WTC11 (cell line): ENCODE measurements around the gene SLC35D1. TPM values are rescaled to one million over a fixed set of nuclear protein-coding genes. Genes with fewer than 3 reads are reported as not detected.
"Not testable (repeated sequence)": the region's sequence is repeated elsewhere in the genome, so short reads cannot be mapped to it uniquely, and the experiment has no call there.

Experiments used
- ATAC-seq: fragments of 200-7000 bp; cut with Tn5 transposase; 2 replicates; pipeline ENCODE4 v1.10.0; 2021; ENCODE audit warnings: mild to moderate bottlenecking, moderate library complexity
- CTCF ChIA-PET: fragments of 300-600 bp; sonication (Branson Sonifier 250); formaldehyde crosslinking; loops from one replicate; lab custom pipeline; 2021; ENCODE audit warnings: antibody characterized with exemption; lab: Charles Lee
- POLR2A ChIA-PET: fragments of 350-600 bp; sonication (Branson Sonifier 250); formaldehyde crosslinking; loops from one replicate; lab custom pipeline; 2021; ENCODE audit warnings: antibody characterized with exemption; lab: Charles Lee
- DNase-seq: peaks from one replicate; pipeline ENCODE4 v3.0.0; 2021; ENCODE audit warnings: low spot score
- H3K27ac Mint-ChIP-seq: 2 replicates; pipeline ENCODE4 v1.8.0; 2021; ENCODE audit warnings: mixed read lengths
- H3K27me3 Mint-ChIP-seq: 2 replicates; pipeline ENCODE4 v1.8.0; 2021; ENCODE audit warnings: low read depth, mild to moderate bottlenecking, moderate library complexity, mixed read lengths
- H3K36me3 Mint-ChIP-seq: 2 replicates; pipeline ENCODE4 v1.8.0; 2021; ENCODE audit warnings: mixed read lengths
- H3K4me1 Mint-ChIP-seq: 2 replicates; pipeline ENCODE4 v1.8.0; 2022; ENCODE audit warnings: mixed read lengths
- H3K4me3 Mint-ChIP-seq: 2 replicates; pipeline ENCODE4 v1.8.0; 2021; ENCODE audit warnings: mild to moderate bottlenecking, moderate library complexity, mixed read lengths
- H3K9me3 Mint-ChIP-seq: 2 replicates; pipeline ENCODE4 v1.8.0; 2021; ENCODE audit warnings: mixed read lengths
- ATF1 ChIP-seq: sonication (generic); formaldehyde crosslinking; IDR thresholded peaks from 2 replicates; pipeline ENCODE4 v1.8.1; 2023; ENCODE audit warnings: mild to moderate bottlenecking, moderate library complexity, missing genetic modification reagents
- CREB1 ChIP-seq: sonication (generic); formaldehyde crosslinking; IDR thresholded peaks from 2 replicates; pipeline ENCODE4 v1.8.0; 2023; ENCODE audit warnings: mild to moderate bottlenecking, missing genetic modification reagents
- CTCF ChIP-seq: fragments of 200-600 bp; IDR thresholded peaks from 2 replicates; pipeline ENCODE4 v1.8.0; 2022; ENCODE audit warnings: antibody characterized with exemption
- ELF4 ChIP-seq: sonication (generic); formaldehyde crosslinking; IDR thresholded peaks from 2 replicates; pipeline ENCODE4 v1.8.1; 2022; ENCODE audit warnings: low read depth, mild to moderate bottlenecking, moderate library complexity, missing genetic modification reagents
- ETV6 ChIP-seq: sonication (generic); formaldehyde crosslinking; IDR thresholded peaks from 2 replicates; pipeline ENCODE4 v1.8.1; 2022; ENCODE audit warnings: mild to moderate bottlenecking, missing genetic modification reagents
- FOXK1 ChIP-seq: sonication (generic); formaldehyde crosslinking; IDR thresholded peaks from 2 replicates; pipeline ENCODE4 v1.8.0; 2022; ENCODE audit warnings: mild to moderate bottlenecking, moderate library complexity, missing genetic modification reagents
- GRHL2 ChIP-seq: fragments of 250-450 bp; sonication (Bioruptor Pico); IDR thresholded peaks from 2 replicates; pipeline ENCODE4 v1.8.0; 2022; ENCODE audit warnings: mild to moderate bottlenecking, moderate library complexity; ENCODE audit not compliant: insufficient replicate concordance, severe bottlenecking
- JUN ChIP-seq: sonication (generic); formaldehyde crosslinking; IDR thresholded peaks from 2 replicates; pipeline ENCODE4 v1.8.0; 2023; ENCODE audit warnings: mild to moderate bottlenecking, missing genetic modification reagents
- NFATC4 ChIP-seq: fragments of 250-450 bp; sonication (Bioruptor Pico); IDR thresholded peaks from 2 replicates; pipeline ENCODE4 v1.9.0; 2021; ENCODE audit warnings: mild to moderate bottlenecking
- NFYB ChIP-seq: sonication (generic); formaldehyde crosslinking; conservative IDR thresholded peaks from 2 replicates; pipeline ENCODE4 v1.8.0; 2022; ENCODE audit warnings: low read depth, missing genetic modification reagents
- SP1 ChIP-seq: sonication (generic); formaldehyde crosslinking; conservative IDR thresholded peaks from 2 replicates; pipeline ENCODE4 v1.8.1; 2022; ENCODE audit warnings: missing genetic modification reagents
- ZNF138 ChIP-seq: sonication (generic); formaldehyde crosslinking; conservative IDR thresholded peaks from 2 replicates; pipeline ENCODE4 v1.8.1; 2022; ENCODE audit warnings: mild to moderate bottlenecking, moderate library complexity, missing genetic modification reagents
- ZNF423 ChIP-seq: fragments of 250-450 bp; sonication (Bioruptor Pico); IDR thresholded peaks from 2 replicates; pipeline ENCODE4 v2.1.2; 2022; ENCODE audit warnings: mild to moderate bottlenecking, moderate library complexity
- total RNA-seq: library from RNA; stranded (reverse); gene quantifications from 3 replicates; pipeline ENCODE4 v1.2.3, GENCODE V29; 2021
- TF ChIP-seq, protein P1 (sequence below): sonication (generic); formaldehyde crosslinking; IDR thresholded peaks from 2 replicates; pipeline ENCODE4 v1.8.0; 2022; ENCODE audit warnings: missing genetic modification reagents
- TF ChIP-seq, protein P2 (sequence below): sonication (generic); formaldehyde crosslinking; IDR thresholded peaks from 2 replicates; pipeline ENCODE4 v1.8.0; 2023; ENCODE audit warnings: mild to moderate bottlenecking, missing genetic modification reagents
- TF ChIP-seq, protein P3 (sequence below): sonication (generic); formaldehyde crosslinking; IDR thresholded peaks from 2 replicates; pipeline ENCODE4 v1.8.1; 2023; ENCODE audit warnings: mild to moderate bottlenecking, missing genetic modification reagents
- TF ChIP-seq, protein P4 (sequence below): sonication (generic); formaldehyde crosslinking; IDR thresholded peaks from 2 replicates; pipeline ENCODE4 v1.8.0; 2023; ENCODE audit warnings: missing genetic modification reagents
- TF ChIP-seq, protein P5 (sequence below): fragments of 250-450 bp; sonication (Bioruptor Pico); IDR thresholded peaks from 2 replicates; pipeline ENCODE4 v1.8.0; 2021; ENCODE audit warnings: mild to moderate bottlenecking

SLC35D1 gene
- total RNA-seq, 1 experiment from 2014 or later: 2.4 TPM

DNA sequence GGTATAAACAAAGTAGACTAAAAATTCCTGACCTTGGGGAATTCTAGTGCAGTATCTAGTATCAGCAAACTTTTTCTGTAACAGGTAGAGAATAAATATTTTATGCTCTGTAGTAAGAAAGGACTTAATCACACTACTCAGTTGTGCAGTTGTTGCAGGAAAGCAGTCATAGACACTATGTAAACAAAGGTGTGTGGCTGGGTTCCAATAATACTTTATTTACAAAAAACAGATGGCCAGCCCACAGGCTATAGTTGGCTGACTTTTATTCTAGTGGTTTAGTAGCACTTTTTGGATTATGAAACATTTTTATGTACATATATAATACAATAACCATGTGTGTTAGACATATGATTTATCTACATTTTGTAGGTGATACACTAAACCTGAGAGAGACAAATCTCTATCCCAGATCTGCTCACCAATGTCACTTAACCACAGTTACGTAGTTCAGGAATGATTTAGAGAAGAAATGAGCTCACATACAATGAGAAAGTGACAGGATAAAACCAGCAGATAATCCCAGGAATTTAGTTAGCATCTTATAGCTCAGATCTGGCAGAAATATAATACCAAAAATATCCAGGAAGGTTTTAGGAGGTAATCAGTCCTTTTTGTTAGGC lies 73.1 kb downstream of the SLC35D1 start:
- peaks cover 39% of the 10 kb centered on the region for H3K36me3 Mint-ChIP-seq
- H3K27me3 Mint-ChIP-seq: no peaks in the 10 kb centered on the region
- no peak overlapping the region for H3K27ac Mint-ChIP-seq
- ATAC-seq (no peak), DNase-seq (no peak)
- TF ChIP-seq, protein P1, sequence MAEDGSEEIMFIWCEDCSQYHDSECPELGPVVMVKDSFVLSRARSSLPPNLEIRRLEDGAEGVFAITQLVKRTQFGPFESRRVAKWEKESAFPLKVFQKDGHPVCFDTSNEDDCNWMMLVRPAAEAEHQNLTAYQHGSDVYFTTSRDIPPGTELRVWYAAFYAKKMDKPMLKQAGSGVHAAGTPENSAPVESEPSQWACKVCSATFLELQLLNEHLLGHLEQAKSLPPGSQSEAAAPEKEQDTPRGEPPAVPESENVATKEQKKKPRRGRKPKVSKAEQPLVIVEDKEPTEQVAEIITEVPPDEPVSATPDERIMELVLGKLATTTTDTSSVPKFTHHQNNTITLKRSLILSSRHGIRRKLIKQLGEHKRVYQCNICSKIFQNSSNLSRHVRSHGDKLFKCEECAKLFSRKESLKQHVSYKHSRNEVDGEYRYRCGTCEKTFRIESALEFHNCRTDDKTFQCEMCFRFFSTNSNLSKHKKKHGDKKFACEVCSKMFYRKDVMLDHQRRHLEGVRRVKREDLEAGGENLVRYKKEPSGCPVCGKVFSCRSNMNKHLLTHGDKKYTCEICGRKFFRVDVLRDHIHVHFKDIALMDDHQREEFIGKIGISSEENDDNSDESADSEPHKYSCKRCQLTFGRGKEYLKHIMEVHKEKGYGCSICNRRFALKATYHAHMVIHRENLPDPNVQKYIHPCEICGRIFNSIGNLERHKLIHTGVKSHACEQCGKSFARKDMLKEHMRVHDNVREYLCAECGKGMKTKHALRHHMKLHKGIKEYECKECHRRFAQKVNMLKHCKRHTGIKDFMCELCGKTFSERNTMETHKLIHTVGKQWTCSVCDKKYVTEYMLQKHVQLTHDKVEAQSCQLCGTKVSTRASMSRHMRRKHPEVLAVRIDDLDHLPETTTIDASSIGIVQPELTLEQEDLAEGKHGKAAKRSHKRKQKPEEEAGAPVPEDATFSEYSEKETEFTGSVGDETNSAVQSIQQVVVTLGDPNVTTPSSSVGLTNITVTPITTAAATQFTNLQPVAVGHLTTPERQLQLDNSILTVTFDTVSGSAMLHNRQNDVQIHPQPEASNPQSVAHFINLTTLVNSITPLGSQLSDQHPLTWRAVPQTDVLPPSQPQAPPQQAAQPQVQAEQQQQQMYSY (CRISPR knock-in tag): no peak
- no peak for TF ChIP-seq FOXK1 (CRISPR knock-in tag)
- no peak for TF ChIP-seq GRHL2 (CRISPR knock-in tag)
- TF ChIP-seq NFATC4: no peak
- TF ChIP-seq, protein P2, sequence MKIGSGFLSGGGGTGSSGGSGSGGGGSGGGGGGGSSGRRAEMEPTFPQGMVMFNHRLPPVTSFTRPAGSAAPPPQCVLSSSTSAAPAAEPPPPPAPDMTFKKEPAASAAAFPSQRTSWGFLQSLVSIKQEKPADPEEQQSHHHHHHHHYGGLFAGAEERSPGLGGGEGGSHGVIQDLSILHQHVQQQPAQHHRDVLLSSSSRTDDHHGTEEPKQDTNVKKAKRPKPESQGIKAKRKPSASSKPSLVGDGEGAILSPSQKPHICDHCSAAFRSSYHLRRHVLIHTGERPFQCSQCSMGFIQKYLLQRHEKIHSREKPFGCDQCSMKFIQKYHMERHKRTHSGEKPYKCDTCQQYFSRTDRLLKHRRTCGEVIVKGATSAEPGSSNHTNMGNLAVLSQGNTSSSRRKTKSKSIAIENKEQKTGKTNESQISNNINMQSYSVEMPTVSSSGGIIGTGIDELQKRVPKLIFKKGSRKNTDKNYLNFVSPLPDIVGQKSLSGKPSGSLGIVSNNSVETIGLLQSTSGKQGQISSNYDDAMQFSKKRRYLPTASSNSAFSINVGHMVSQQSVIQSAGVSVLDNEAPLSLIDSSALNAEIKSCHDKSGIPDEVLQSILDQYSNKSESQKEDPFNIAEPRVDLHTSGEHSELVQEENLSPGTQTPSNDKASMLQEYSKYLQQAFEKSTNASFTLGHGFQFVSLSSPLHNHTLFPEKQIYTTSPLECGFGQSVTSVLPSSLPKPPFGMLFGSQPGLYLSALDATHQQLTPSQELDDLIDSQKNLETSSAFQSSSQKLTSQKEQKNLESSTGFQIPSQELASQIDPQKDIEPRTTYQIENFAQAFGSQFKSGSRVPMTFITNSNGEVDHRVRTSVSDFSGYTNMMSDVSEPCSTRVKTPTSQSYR (CRISPR knock-in tag): no peak
- no peak for TF ChIP-seq SP1 (CRISPR knock-in tag)
- TF ChIP-seq CTCF: no peak
- TF ChIP-seq, protein P3, sequence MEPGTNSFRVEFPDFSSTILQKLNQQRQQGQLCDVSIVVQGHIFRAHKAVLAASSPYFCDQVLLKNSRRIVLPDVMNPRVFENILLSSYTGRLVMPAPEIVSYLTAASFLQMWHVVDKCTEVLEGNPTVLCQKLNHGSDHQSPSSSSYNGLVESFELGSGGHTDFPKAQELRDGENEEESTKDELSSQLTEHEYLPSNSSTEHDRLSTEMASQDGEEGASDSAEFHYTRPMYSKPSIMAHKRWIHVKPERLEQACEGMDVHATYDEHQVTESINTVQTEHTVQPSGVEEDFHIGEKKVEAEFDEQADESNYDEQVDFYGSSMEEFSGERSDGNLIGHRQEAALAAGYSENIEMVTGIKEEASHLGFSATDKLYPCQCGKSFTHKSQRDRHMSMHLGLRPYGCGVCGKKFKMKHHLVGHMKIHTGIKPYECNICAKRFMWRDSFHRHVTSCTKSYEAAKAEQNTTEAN (CRISPR knock-in tag): no peak
- TF ChIP-seq, protein P4, sequence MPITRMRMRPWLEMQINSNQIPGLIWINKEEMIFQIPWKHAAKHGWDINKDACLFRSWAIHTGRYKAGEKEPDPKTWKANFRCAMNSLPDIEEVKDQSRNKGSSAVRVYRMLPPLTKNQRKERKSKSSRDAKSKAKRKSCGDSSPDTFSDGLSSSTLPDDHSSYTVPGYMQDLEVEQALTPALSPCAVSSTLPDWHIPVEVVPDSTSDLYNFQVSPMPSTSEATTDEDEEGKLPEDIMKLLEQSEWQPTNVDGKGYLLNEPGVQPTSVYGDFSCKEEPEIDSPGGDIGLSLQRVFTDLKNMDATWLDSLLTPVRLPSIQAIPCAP (CRISPR knock-in tag): no peak
- no peak for TF ChIP-seq ATF1
- TF ChIP-seq, protein P5, sequence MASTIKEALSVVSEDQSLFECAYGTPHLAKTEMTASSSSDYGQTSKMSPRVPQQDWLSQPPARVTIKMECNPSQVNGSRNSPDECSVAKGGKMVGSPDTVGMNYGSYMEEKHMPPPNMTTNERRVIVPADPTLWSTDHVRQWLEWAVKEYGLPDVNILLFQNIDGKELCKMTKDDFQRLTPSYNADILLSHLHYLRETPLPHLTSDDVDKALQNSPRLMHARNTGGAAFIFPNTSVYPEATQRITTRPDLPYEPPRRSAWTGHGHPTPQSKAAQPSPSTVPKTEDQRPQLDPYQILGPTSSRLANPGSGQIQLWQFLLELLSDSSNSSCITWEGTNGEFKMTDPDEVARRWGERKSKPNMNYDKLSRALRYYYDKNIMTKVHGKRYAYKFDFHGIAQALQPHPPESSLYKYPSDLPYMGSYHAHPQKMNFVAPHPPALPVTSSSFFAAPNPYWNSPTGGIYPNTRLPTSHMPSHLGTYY (CRISPR knock-in tag): no peak
- TF ChIP-seq ETV6: no peak
- TF ChIP-seq ZNF138 (CRISPR knock-in tag): no peak
- no peak for TF ChIP-seq CREB1
- TF ChIP-seq ZNF423: no peak
- TF ChIP-seq JUN (CRISPR knock-in tag): no peak
- TF ChIP-seq ELF4 (CRISPR knock-in tag): no peak
- no peak for TF ChIP-seq NFYB
- ChIA-PET CTCF (interaction anchor here (1.0 to 1.7 kb wide), 2 partner anchors 168 to 231 kb away, joined by 4 read pairs; no protein-coding TSS in a partner anchor), POLR2A (interaction anchor here (0.8 kb wide), 1 partner anchor 19 kb away, joined by 3 read pairs; no protein-coding TSS in a partner anchor)
- no peak overlapping the region for H3K4me3 Mint-ChIP-seq
- H3K9me3 Mint-ChIP-seq: no peaks in the 10 kb centered on the region
- H3K4me1 Mint-ChIP-seq: no peaks in the 10 kb centered on the region

DNA sequence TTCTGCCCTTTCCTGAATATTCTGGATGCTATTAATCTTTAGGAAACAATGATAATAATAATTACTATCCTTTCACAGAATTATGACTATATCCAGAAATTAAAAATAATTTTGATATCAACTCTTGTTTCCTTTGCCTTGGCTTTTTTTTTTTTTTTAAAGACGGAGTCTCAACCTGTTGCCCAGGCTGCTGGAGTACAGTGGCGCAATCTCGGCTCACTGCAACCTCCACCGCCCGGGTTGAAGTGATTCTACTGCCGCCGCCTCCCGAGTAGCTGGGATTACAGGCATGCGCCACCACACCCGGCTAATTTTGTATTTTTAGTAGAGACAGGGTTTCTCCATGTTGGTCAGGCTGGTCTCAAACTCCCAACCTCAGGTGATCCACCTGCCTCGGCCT lies 74.3 kb downstream of the SLC35D1 start:
- H3K9me3 Mint-ChIP-seq, DNase-seq, ATAC-seq, H3K4me3 Mint-ChIP-seq, H3K4me1 Mint-ChIP-seq, POLR2A ChIA-PET, H3K27ac Mint-ChIP-seq, H3K27me3 Mint-ChIP-seq: not testable (repeated sequence)
- peaks cover 41% of the 10 kb centered on the region for H3K36me3 Mint-ChIP-seq
- CTCF ChIA-PET: interaction anchor here (1.2 kb wide), 1 partner anchor 234 kb away, joined by 3 read pairs; no protein-coding TSS in a partner anchor
